Testis (tissue), 3 donors: ENCODE measurements around the gene RAB21. TPM values are rescaled to one million over a fixed set of nuclear protein-coding genes. Genes with fewer than 3 reads are reported as not detected.
"Not testable (repeated sequence)": the region's sequence is repeated elsewhere in the genome, so short reads cannot be mapped to it uniquely, and the experiment has no call there.

Experiments
- DNase-seq: peaks from one replicate; pipeline ENCODE4 v3.0.0-alpha.2; 2019
- H3K27ac ChIP-seq, 2 donors: fragments of 200-600 bp; sonication (generic); one replicate each; pipeline ENCODE4 v1.5.1; 2019
- H3K27me3 ChIP-seq: fragments of 200-600 bp; sonication (generic); one replicate; pipeline ENCODE4 v1.5.1; 2019
- H3K36me3 ChIP-seq: fragments of 200-600 bp; sonication (generic); one replicate; pipeline ENCODE4 v1.5.1; 2017; ENCODE audit warnings: low read depth; ENCODE audit errors: missing control alignments
- H3K4me1 ChIP-seq: fragments of 200-600 bp; sonication (generic); one replicate; pipeline ENCODE4 v1.5.1; 2019
- H3K4me3 ChIP-seq, 2 donors: fragments of 200-600 bp; sonication (generic); one replicate each; pipeline ENCODE4 v1.5.1; 2017 to 2019
- H3K9me3 ChIP-seq: fragments of 200-600 bp; sonication (generic); one replicate; pipeline ENCODE4 v1.5.1; 2017
- CTCF ChIP-seq, 3 experiments: fragments of 450-650 bp in 2 of 3; fragments of 200-600 bp in 1 of 3; sonication (generic) in 1 of 3; IDR thresholded peaks; one replicate each; pipeline ENCODE4 v1.5.1; 2016 to 2019; ENCODE audit warnings: antibody characterized with exemption in 3 of 3, mild to moderate bottlenecking in 2 of 3, moderate library complexity in 1 of 3
- POLR2A ChIP-seq: fragments of 450-650 bp; IDR thresholded peaks from one replicate; pipeline ENCODE4 v1.6.1; 2017; ENCODE audit warnings: antibody characterized with exemption, mild to moderate bottlenecking, moderate library complexity
- WGBS, 2 donors: methylation state at CpG; one replicate each; pipeline ENCODE4 v1.1.5; 2018; 5-methylcytosine and 5-hydroxymethylcytosine counted together
- intact Hi-C: fragments of 100-400 bp; cut with DNase I; formaldehyde crosslinking; loops from one replicate; pipeline ENCODE4 v1.15.1; 2023; ENCODE audit warnings: low total_unique reads
- polyA plus RNA-seq: library from polyadenylated mRNA; stranded (reverse); fragments of 350-450 nt; fragmentation: Illumina TruSeq; extraction: RNeasy Lipid Tissue Mini Kit (QIAGEN cat#74804); gene quantifications from one replicate; pipeline ENCODE4 v1.2.3, GENCODE V29; 2014; ENCODE audit warnings: low read depth, low replicate concordance; ENCODE audit not compliant: insufficient read depth
- total RNA-seq, 2 donors: library from RNA; depleted of rRNA; stranded (reverse); fragments of >200 nt; gene quantifications; one replicate each; pipeline ENCODE4 v1.2.3, GENCODE V29; 2016

Gene RAB21
- total and polyA plus RNA-seq, 3 donors from 2014 or later: 13.3 to 56.9 (median 27.1) TPM

- Histone ChIP-seq H3K4me3 (no peak overlapping the region), H3K27me3 (no peaks in the 10 kb centered on the region), H3K27ac (no peak overlapping the region), H3K9me3 (no peaks in the 10 kb centered on the region), H3K36me3 (no peaks in the 10 kb centered on the region), H3K4me1 (no peaks in the 10 kb centered on the region)
- intact Hi-C loops: no loop called here
- no peak for DNase-seq
- TF ChIP-seq CTCF (IDR thresholded peaks at IDR 0.05) (no peak), POLR2A (no peak)
Measured at GRCh38 chr12:71799106-71799505, 44.4 kb downstream of the RAB21 start.

GRCh38 chr12:71800177-71800576, 45.5 kb downstream of the RAB21 start:
- Histone ChIP-seq H3K9me3 (no peaks in the 10 kb centered on the region), H3K4me3 (no peak overlapping the region), H3K27ac (no peak overlapping the region), H3K27me3 (no peaks in the 10 kb centered on the region), H3K4me1 (no peaks in the 10 kb centered on the region), H3K36me3 (no peaks in the 10 kb centered on the region)
- WGBS, 2 donors: 81 to 85% methylated on average over 3 of the region's 3 CpGs
- DNase-seq: no peak
- intact Hi-C loops: no loop called here
- TF ChIP-seq POLR2A (no peak), CTCF (IDR thresholded peaks at IDR 0.05) (no peak)

- no peaks in the 10 kb centered on the region for H3K36me3 ChIP-seq
- H3K4me3 ChIP-seq: no peak overlapping the region
- TF ChIP-seq CTCF (IDR thresholded peaks at IDR 0.05) (no peak), POLR2A (no peak)
- H3K27me3 ChIP-seq: no peaks in the 10 kb centered on the region
- H3K27ac ChIP-seq: no peak overlapping the region
- intact Hi-C loops: no loop called here
- no peaks in the 10 kb centered on the region for H3K9me3 ChIP-seq
- no peak for DNase-seq
- H3K4me1 ChIP-seq: no peaks in the 10 kb centered on the region
- WGBS, 2 donors: 37 to 44% methylated on average over 6 of the region's 6 CpGs
Measured at GRCh38 chr12:71804505-71804904, 49.8 kb downstream of the RAB21 start.

- no peaks in the 10 kb centered on the region for H3K36me3 ChIP-seq
- H3K27me3 ChIP-seq: no peaks in the 10 kb centered on the region
- 70 to 73% methylated on average over 3 of the region's 3 CpGs for WGBS, 2 donors
- H3K9me3 ChIP-seq: no peaks in the 10 kb centered on the region
- intact Hi-C loops: no loop called here
- no peak for TF ChIP-seq POLR2A
- no peak for TF ChIP-seq CTCF (IDR thresholded peaks at IDR 0.05)
- no peak overlapping the region for H3K4me3 ChIP-seq
- DNase-seq: no peak
- H3K4me1 ChIP-seq: no peaks in the 10 kb centered on the region
- H3K27ac ChIP-seq: no peak overlapping the region
Measured at GRCh38 chr12:71810921-71811320, 56.3 kb downstream of the RAB21 start.

- H3K27me3 ChIP-seq, intact Hi-C loops, H3K36me3 ChIP-seq, H3K4me3 ChIP-seq, DNase-seq, H3K27ac ChIP-seq, H3K9me3 ChIP-seq, H3K4me1 ChIP-seq: not testable (repeated sequence)
- WGBS, 2 donors: 85 to 86% methylated on average over 6 of the region's 6 CpGs
Measured at GRCh38 chr12:71815242-71815641, 60.6 kb downstream of the RAB21 start.

GRCh38 chr12:71822088-71822487, 67.4 kb downstream of the RAB21 start:
- DNase-seq, H3K9me3 ChIP-seq, intact Hi-C loops, H3K4me1 ChIP-seq, H3K27ac ChIP-seq, H3K4me3 ChIP-seq, H3K27me3 ChIP-seq, H3K36me3 ChIP-seq: not testable (repeated sequence)
- WGBS, 2 donors: 96% methylated on average over 3 of the region's 3 CpGs
